HG02588 (cell line): ENCODE data around the gene MREG.
A peak's percentile ranks its signal among the peaks of the same experiment; 100 is the strongest.
"Not testable (repeated sequence)": the region's sequence is repeated elsewhere in the genome, so short reads cannot be mapped to it uniquely, and the experiment has no call there.

Experiments
- ATAC-seq: cut with Tn5 transposase; IDR thresholded peaks from one replicate; pipeline ENCODE4 v1.9.1; 2021; ENCODE audit warnings: mild to moderate bottlenecking, moderate library complexity; ENCODE audit not compliant: unreplicated experiment

Gene MREG

GRCh38 chr2:216023055-216023648 is 9.8 kb upstream of the MREG start:
- ATAC-seq = peak; percentile 87

GRCh38 chr2:216021768-216022565 is 8.6 kb upstream of the MREG start:
- ATAC-seq = no peak

- ATAC-seq = no peak
These were observed 5.4 kb upstream of the MREG start for GRCh38 chr2:216018709-216019108.

- ATAC-seq = peak; percentile 43
These were observed 4.0 kb upstream of the MREG start for GRCh38 chr2:216017365-216017764.

GRCh38 chr2:216016581-216016980 is 3.2 kb upstream of the MREG start:
- ATAC-seq = no peak

GRCh38 chr2:216015722-216016464 is 2.5 kb upstream of the MREG start:
- ATAC-seq = peak; percentile 81

- no peak for ATAC-seq
These were observed 1.6 kb upstream of the MREG start for GRCh38 chr2:216014986-216015385.

- no peak for ATAC-seq
These were observed 655 bp upstream of the MREG start for GRCh38 chr2:216014006-216014405.

GRCh38 chr2:216012830-216013079 is 596 bp downstream of the MREG start:
- ATAC-seq = no peak

- no peak for ATAC-seq
These were observed 1.1 kb downstream of the MREG start for GRCh38 chr2:216012133-216012829.

- not testable (repeated sequence) for ATAC-seq
These were observed 4.1 kb downstream of the MREG start for GRCh38 chr2:216009215-216009614.

GRCh38 chr2:216008387-216008786 is 5.0 kb downstream of the MREG start:
- ATAC-seq = no peak

GRCh38 chr2:216006164-216006663 is 7.1 kb downstream of the MREG start:
- peak; percentile 50 for ATAC-seq

- no peak for ATAC-seq
These were observed 8.6 kb downstream of the MREG start for GRCh38 chr2:216004697-216005283.

GRCh38 chr2:216003876-216004696 is 9.3 kb downstream of the MREG start:
- ATAC-seq = no peak

- no peak for ATAC-seq
These were observed 10.7 kb downstream of the MREG start for GRCh38 chr2:216002693-216003092.

GRCh38 chr2:216002101-216002678 is 11.2 kb downstream of the MREG start:
- no peak for ATAC-seq

GRCh38 chr2:216001216-216002100 is 11.9 kb downstream of the MREG start:
- no peak for ATAC-seq

GRCh38 chr2:215998636-215999035 is 14.7 kb downstream of the MREG start:
- no peak for ATAC-seq
